ENCODE data around the gene C6orf163.

Gene C6orf163

DNA sequence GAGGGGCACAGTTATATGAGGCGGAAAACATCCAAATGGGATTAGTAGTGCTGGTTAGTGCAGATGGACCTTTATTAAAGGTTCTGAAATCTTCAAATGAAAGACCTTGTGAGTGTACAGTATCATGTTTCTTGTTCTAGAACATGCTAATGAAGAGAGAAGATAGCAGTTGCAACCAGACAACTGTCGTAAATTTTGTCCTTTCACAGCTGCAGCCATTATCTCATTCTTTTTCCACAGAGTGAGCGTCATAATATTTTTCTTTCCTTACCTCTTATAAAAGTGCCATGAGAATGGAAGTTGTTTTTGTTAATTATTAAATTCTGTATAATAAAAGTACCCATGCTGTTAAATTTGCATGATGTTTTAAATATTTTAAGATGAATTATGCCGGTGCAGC is 4.4 kb upstream of the C6orf163 start:
- TF ChIP-seq, protein P1, sequence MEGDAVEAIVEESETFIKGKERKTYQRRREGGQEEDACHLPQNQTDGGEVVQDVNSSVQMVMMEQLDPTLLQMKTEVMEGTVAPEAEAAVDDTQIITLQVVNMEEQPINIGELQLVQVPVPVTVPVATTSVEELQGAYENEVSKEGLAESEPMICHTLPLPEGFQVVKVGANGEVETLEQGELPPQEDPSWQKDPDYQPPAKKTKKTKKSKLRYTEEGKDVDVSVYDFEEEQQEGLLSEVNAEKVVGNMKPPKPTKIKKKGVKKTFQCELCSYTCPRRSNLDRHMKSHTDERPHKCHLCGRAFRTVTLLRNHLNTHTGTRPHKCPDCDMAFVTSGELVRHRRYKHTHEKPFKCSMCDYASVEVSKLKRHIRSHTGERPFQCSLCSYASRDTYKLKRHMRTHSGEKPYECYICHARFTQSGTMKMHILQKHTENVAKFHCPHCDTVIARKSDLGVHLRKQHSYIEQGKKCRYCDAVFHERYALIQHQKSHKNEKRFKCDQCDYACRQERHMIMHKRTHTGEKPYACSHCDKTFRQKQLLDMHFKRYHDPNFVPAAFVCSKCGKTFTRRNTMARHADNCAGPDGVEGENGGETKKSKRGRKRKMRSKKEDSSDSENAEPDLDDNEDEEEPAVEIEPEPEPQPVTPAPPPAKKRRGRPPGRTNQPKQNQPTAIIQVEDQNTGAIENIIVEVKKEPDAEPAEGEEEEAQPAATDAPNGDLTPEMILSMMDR (IDR thresholded peaks at IDR 0.05; ENCODE audit: control insufficient read depth, insufficient read depth, low read depth, low read length, missing control alignments), result no peak
- DNase-seq (ENCODE audit: low read depth), result no peak
- H3K4me3 ChIP-seq (ENCODE audit: control insufficient read depth, low read depth, low read length), result no peak overlapping the region

DNA sequence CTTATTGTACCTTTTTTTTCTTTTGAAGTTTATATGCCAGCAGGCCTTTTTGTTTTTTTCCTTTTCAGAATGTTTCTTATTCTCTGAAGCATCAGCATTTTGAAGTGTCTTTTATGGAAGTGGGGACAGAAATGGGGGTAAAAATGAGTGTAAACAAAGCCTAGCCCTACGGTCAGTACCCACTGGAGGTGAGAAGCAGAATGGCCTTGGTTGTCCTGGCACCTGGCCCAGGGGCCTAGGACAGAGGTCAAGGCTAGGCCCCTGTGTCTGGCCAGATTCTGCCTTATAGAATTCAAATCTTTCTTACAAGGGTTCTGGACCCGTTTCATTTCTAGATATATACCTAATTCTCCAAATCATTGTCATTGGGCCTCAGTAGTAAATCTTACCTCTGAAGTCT is 3.5 kb upstream of the C6orf163 start:
- H3K4me3 ChIP-seq (ENCODE audit: control insufficient read depth, low read depth, low read length), result no peak overlapping the region
- no peak for DNase-seq (ENCODE audit: low read depth)
- TF ChIP-seq, protein P1 (IDR thresholded peaks at IDR 0.05; ENCODE audit: control insufficient read depth, insufficient read depth, low read depth, low read length, missing control alignments), result no peak

DNA sequence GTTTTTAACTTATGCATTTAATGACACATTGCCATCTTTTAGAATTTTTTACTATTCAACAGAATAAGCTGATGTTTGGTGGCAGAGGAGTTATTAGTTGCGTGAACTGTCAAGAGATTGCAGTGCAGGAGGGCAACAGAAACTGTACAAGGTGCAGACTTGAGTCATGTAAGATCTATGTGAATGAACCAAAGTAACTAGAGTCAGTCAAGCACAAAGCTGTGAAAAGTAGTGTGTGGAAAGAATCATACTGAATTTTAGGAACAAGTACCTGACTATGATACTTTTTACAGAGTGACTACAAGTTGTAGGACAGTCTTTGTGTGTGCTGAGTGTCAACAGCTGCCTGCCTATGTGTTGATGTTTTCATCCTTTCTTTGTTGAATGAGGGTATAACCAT is 2.7 kb upstream of the C6orf163 start:
- TF ChIP-seq, protein P1 (IDR thresholded peaks at IDR 0.05; ENCODE audit: control insufficient read depth, insufficient read depth, low read depth, low read length, missing control alignments), result no peak
- no peak for DNase-seq (ENCODE audit: low read depth)
- H3K4me3 ChIP-seq (ENCODE audit: control insufficient read depth, low read depth, low read length), result no peak overlapping the region

DNA sequence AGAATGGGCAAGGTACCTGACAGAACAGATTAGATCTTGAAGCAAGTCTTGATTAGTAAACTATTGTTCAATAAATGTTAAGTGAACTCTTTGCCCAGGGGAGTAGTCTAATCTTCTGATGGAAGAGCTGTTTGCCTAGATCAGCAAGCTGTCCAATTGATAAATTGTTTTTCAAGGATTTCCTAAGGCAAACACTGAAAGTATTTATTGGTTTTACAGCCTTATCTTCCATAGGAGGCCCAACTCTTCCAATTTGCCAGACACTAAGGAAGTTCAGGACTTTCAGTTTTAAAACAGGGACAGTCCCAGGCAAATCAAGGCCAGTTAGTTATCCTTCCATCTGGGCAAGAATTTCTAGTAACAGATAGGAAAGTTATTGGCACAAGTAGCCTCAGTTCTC is 1.8 kb upstream of the C6orf163 start:
- no peak for DNase-seq (ENCODE audit: low read depth)
- no peak overlapping the region for H3K4me3 ChIP-seq (ENCODE audit: control insufficient read depth, low read depth, low read length)
- TF ChIP-seq, protein P1 (IDR thresholded peaks at IDR 0.05; ENCODE audit: control insufficient read depth, insufficient read depth, low read depth, low read length, missing control alignments), result no peak

DNA sequence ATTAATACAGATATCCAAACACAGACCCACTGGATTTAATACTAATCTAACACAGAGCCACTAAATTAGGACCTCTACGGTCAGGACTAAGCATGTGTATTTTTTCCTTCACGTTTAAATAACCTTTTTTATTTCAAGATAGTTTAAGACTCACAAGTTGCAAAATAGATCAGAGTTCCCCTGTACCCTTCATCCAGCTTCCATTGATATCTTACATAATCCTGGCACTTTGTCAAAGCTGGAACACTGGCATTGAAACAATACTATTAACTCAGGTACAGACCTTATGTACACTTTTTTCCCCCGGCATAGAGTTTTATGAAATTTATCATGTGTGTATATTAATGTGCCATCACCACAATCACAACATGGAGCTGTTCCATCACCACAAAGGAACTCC is 2.1 kb downstream of the C6orf163 start:
- H3K4me3 ChIP-seq (ENCODE audit: control insufficient read depth, low read depth, low read length), result no peak overlapping the region
- TF ChIP-seq, protein P1 (IDR thresholded peaks at IDR 0.05; ENCODE audit: control insufficient read depth, insufficient read depth, low read depth, low read length, missing control alignments), result no peak
- no peak for DNase-seq (ENCODE audit: low read depth)

DNA sequence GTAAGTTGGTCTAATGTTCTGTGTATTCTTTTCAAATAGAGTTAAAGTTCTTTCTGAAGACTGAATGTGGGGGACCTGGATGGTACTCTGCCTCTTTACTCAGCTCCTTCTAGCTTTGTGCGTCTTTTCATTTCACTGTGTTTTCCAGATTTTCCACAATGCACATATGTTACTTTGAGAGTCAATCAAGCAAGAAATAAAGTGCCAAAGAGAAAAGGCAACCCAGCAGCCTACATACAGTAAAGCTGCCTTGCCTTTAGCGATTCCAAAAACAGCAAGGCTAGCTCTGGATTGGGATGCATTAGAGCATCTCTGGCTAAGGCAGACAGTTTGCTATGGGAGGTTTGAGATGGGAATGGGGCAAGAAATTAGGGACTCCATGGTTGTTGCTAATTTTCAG is 5.3 kb downstream of the C6orf163 start:
- TF ChIP-seq, protein P1 (IDR thresholded peaks at IDR 0.05; ENCODE audit: control insufficient read depth, insufficient read depth, low read depth, low read length, missing control alignments), result no peak
- H3K4me3 ChIP-seq (ENCODE audit: control insufficient read depth, low read depth, low read length), result no peak overlapping the region

DNA sequence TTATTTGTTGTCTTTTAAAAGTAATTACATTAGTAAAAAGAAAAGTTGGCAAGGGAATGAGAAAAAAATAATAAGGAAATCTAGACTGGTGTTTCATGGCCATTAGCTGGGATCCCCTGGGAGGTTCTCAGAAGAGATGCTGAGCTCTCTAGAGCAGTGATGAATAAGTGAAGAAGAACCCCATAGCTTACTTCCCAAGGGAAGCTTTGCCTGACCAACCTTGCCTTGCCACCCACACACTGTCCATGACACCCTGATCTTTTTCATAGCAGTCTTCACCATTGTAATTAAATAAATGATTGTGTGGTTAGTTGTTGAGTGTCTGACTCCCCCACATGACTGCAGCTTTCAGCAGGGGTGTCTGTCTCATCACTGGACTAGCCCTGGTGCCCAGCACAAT is 5.9 kb downstream of the C6orf163 start:
- no peak for DNase-seq (ENCODE audit: low read depth)
- H3K4me3 ChIP-seq (ENCODE audit: control insufficient read depth, low read depth, low read length), result no peak overlapping the region
- TF ChIP-seq, protein P1 (IDR thresholded peaks at IDR 0.05; ENCODE audit: control insufficient read depth, insufficient read depth, low read depth, low read length, missing control alignments), result no peak

More for the DNA sequence above, 5.3 kb downstream of the C6orf163 start:
- no peak for DNase-seq (ENCODE audit: low read depth)

Measured in AG09309 (cell line).